Measurements from ENCODE around the gene SPHKAP.

SPHKAP gene

DNA sequence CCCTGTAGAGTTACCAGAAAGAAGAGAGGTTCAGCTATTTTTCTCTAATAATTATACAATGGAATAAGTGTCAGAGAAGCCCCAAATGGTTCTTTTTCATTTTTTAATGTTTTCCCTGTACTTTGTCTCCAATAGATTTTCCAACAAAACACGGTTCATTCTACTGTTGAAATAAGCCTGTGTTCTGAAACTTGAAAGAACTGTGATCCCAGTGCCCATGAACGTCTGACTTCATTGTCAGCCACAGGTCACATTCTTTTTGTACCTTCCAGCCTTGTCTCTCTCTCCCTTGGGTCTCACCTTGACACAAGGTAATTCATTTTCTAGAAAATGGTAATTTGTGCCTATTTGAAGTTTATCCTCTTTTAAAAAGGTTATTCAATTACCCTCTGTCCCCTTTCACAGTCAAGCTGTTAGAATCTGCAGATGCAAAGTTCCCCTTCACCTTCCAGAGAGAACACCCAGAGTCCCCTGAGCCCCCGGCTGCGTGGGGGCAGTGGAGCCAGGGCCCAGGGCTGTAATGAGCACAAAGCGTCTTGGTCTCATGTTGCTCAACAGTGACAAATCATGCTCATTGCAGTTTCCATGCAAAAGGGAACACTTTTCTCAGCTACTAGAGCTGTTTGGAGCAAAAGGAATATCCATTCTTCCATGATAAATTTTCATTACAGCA is 115.2 kb downstream of the SPHKAP start:
- 85% methylated on average over 5 of the region's 5 CpGs for WGBS

GRCh38 chr2:228065686-228066085 is 115.8 kb downstream of the SPHKAP start:
- 85% methylated on average over 2 of the region's 2 CpGs for WGBS

More for the DNA sequence above, 115.2 kb downstream of the SPHKAP start:
- no peak overlapping the region for H3K4me3 ChIP-seq (ENCODE audit: low read length)
- H3K9ac ChIP-seq (ENCODE audit: low read depth, low read length) = no peak overlapping the region
- no peak overlapping the region for H3K27ac ChIP-seq (ENCODE audit: low read depth, low read length)
- H3K9me3 ChIP-seq (ENCODE audit: insufficient read depth, low read depth, low read length) = no peaks in the 10 kb centered on the region
- H3K4me1 ChIP-seq (ENCODE audit: insufficient read depth, low read length) = no peaks in the 10 kb centered on the region
- no peaks in the 10 kb centered on the region for H3K36me3 ChIP-seq (ENCODE audit: insufficient read depth, low read length)
- no peaks in the 10 kb centered on the region for H3K27me3 ChIP-seq (ENCODE audit: insufficient read depth, low read length)

DNA sequence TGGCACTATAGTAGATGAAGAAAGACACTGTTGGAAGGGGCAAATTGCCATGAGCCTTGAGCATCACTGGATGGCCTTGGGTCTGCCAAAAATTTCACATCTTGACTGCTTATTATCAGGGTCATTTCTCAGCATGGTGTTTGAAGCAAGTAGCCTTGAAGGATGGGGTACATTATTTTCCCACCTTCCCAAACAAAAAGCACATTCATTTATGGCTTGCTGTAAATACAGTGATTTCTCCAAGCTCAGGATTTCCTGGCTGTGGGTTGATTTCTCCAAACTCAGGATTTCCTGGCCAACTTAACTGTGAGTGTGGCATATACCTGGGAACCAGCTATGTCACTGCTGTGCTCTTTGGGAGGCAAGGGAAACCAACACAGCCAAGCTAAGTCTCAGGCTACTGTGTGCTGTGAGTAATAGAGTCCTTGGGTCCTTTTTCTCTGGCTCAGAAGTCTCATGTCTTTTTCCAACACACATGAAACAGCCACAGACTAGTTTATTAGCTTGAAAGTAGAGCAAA is 116.6 kb downstream of the SPHKAP start:
- Histone ChIP-seq H3K9ac (ENCODE audit: low read depth, low read length) (no peak overlapping the region), H3K4me1 (ENCODE audit: insufficient read depth, low read length) (no peaks in the 10 kb centered on the region), H3K27ac (ENCODE audit: low read depth, low read length) (no peak overlapping the region), H3K27me3 (ENCODE audit: insufficient read depth, low read length) (no peaks in the 10 kb centered on the region), H3K4me3 (ENCODE audit: low read length) (no peak overlapping the region), H3K36me3 (ENCODE audit: insufficient read depth, low read length) (no peaks in the 10 kb centered on the region), H3K9me3 (ENCODE audit: insufficient read depth, low read depth, low read length) (no peaks in the 10 kb centered on the region)

More at GRCh38 chr2:228065686-228066085, 115.8 kb downstream of the SPHKAP start:
- H3K36me3 ChIP-seq (ENCODE audit: insufficient read depth, low read length) = no peaks in the 10 kb centered on the region
- no peak overlapping the region for H3K9ac ChIP-seq (ENCODE audit: low read depth, low read length)
- H3K27ac ChIP-seq (ENCODE audit: low read depth, low read length) = no peak overlapping the region
- no peaks in the 10 kb centered on the region for H3K4me1 ChIP-seq (ENCODE audit: insufficient read depth, low read length)
- H3K9me3 ChIP-seq (ENCODE audit: insufficient read depth, low read depth, low read length) = no peaks in the 10 kb centered on the region
- no peaks in the 10 kb centered on the region for H3K27me3 ChIP-seq (ENCODE audit: insufficient read depth, low read length)
- H3K4me3 ChIP-seq (ENCODE audit: low read length) = no peak overlapping the region

- Histone ChIP-seq H3K4me3 (ENCODE audit: low read length) (no peak overlapping the region), H3K27me3 (ENCODE audit: insufficient read depth, low read length) (no peaks in the 10 kb centered on the region), H3K4me1 (ENCODE audit: insufficient read depth, low read length) (no peaks in the 10 kb centered on the region), H3K9ac (ENCODE audit: low read depth, low read length) (no peak overlapping the region), H3K9me3 (ENCODE audit: insufficient read depth, low read depth, low read length) (no peaks in the 10 kb centered on the region), H3K36me3 (ENCODE audit: insufficient read depth, low read length) (no peaks in the 10 kb centered on the region), H3K27ac (ENCODE audit: low read depth, low read length) (no peak overlapping the region)
- WGBS = no CpG with 5 or more reads among the region's 4 CpGs
These were observed 117.5 kb downstream of the SPHKAP start for GRCh38 chr2:228064024-228064423.

- Histone ChIP-seq H3K27me3 (ENCODE audit: insufficient read depth, low read length) (no peaks in the 10 kb centered on the region), H3K9me3 (ENCODE audit: insufficient read depth, low read depth, low read length) (no peaks in the 10 kb centered on the region), H3K36me3 (ENCODE audit: insufficient read depth, low read length) (no peaks in the 10 kb centered on the region), H3K4me3 (ENCODE audit: low read length) (no peak overlapping the region), H3K9ac (ENCODE audit: low read depth, low read length) (no peak overlapping the region), H3K4me1 (ENCODE audit: insufficient read depth, low read length) (no peaks in the 10 kb centered on the region), H3K27ac (ENCODE audit: low read depth, low read length) (no peak overlapping the region)
- WGBS = 87% methylated on average over 1 of the region's 1 CpG
These were observed 117.9 kb downstream of the SPHKAP start for GRCh38 chr2:228063558-228063957.

DNA sequence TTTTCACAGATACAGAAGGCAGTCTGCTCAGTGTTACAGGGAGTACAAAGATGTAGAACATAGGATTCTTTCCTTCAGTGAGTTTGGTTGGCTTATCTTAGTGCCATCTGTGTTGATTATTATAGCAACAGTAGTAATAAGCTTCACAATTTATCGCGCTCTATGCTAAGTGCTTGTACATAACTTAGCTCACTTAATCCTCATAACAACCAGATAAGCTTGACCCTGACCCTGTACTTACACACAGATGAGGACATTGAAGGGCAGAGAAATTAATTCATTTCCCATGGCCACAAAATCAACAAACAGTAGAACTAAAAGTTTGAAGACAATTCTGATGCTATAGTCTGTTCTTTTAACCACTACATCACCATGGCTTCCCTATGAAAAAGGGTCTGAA is 121.8 kb downstream of the SPHKAP start:
- Histone ChIP-seq H3K9ac (ENCODE audit: low read depth, low read length) (no peak overlapping the region), H3K36me3 (ENCODE audit: insufficient read depth, low read length) (no peaks in the 10 kb centered on the region), H3K4me1 (ENCODE audit: insufficient read depth, low read length) (no peaks in the 10 kb centered on the region), H3K27ac (ENCODE audit: low read depth, low read length) (no peak overlapping the region), H3K27me3 (ENCODE audit: insufficient read depth, low read length) (no peaks in the 10 kb centered on the region), H3K4me3 (ENCODE audit: low read length) (no peak overlapping the region), H3K9me3 (ENCODE audit: insufficient read depth, low read depth, low read length) (no peaks in the 10 kb centered on the region)
- 96% methylated on average over 2 of the region's 2 CpGs for WGBS

DNA sequence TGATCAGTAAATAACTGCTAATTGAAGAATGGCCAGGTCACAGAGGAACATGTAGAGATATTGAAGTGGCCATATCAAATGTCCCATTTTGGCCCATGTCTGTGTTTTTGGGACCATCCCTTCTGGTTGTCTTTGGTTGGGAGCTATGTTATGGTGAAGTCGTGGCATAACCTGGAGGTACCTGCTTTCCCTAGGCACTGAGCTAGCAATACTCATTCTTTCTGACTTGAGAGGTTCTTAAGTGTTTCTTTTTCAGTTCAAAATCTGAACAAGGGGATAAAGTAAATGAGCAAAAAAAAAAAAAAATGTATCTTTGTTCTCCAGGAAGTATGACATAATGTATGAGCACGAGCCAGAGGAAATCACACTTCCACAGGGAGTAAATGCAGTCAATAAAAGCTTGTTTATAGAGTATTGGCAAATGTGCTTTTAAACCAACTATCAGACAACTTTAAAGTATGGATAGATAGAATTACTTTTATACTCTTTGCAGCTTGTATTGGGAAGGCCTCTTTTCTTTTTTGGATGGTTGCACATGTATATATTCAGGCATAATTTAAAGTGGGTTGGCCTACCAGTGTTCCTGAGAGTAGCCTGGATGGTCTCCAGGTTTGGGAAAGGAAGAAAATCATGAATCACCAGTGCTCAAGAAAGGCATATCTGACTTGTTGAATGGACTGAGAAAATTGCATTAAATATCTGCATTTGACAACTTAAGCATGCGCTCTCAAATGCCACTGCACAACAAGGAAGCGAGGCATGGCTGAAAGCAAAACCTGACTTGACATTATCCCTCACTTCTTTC is 125.0 kb downstream of the SPHKAP start:
- no peak overlapping the region for H3K4me3 ChIP-seq (ENCODE audit: low read length)
- no peak overlapping the region for H3K27ac ChIP-seq (ENCODE audit: low read depth, low read length)
- no peaks in the 10 kb centered on the region for H3K4me1 ChIP-seq (ENCODE audit: insufficient read depth, low read length)
- H3K9me3 ChIP-seq (ENCODE audit: insufficient read depth, low read depth, low read length) = no peaks in the 10 kb centered on the region
- H3K36me3 ChIP-seq (ENCODE audit: insufficient read depth, low read length) = no peaks in the 10 kb centered on the region
- 97% methylated on average over 3 of the region's 4 CpGs for WGBS
- no peaks in the 10 kb centered on the region for H3K27me3 ChIP-seq (ENCODE audit: insufficient read depth, low read length)
- no peak overlapping the region for H3K9ac ChIP-seq (ENCODE audit: low read depth, low read length)

DNA sequence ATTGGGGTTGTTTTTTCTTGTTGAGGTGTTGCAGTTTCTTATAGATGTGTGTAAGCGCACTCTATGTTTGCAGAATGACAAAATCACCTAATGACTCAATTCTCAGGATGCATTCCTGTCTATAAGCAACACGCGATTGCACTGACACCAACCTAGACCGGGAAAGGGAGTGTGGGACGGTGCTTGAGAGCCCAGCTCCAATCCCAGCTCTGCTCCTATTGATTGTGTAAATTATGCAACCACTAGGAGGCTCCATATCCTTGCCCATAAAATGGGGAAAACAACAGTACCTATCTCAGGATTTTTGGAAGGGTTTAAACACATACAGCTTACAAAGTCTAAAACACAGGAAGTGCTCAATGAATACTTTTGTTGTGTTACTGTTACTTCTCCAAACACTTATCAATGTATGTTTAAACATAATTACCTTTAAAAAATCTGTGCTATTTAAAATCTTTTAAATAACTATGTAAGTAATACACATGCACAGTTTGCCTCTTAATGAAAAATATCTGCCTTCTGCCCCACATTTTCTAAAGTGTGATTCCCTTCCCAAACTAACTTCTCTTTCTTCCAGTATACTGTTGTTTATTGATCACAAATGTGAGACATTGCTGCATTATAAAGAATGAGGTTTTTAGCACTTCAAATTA is 132.5 kb downstream of the SPHKAP start:
- H3K27ac ChIP-seq (ENCODE audit: low read depth, low read length) = no peak overlapping the region
- H3K9ac ChIP-seq (ENCODE audit: low read depth, low read length) = no peak overlapping the region
- no peaks in the 10 kb centered on the region for H3K9me3 ChIP-seq (ENCODE audit: insufficient read depth, low read depth, low read length)
- no peaks in the 10 kb centered on the region for H3K36me3 ChIP-seq (ENCODE audit: insufficient read depth, low read length)
- no peaks in the 10 kb centered on the region for H3K4me1 ChIP-seq (ENCODE audit: insufficient read depth, low read length)
- WGBS = 28% methylated on average over 5 of the region's 5 CpGs
- no peak overlapping the region for H3K4me3 ChIP-seq (ENCODE audit: low read length)
- H3K27me3 ChIP-seq (ENCODE audit: insufficient read depth, low read length) = no peaks in the 10 kb centered on the region

DNA sequence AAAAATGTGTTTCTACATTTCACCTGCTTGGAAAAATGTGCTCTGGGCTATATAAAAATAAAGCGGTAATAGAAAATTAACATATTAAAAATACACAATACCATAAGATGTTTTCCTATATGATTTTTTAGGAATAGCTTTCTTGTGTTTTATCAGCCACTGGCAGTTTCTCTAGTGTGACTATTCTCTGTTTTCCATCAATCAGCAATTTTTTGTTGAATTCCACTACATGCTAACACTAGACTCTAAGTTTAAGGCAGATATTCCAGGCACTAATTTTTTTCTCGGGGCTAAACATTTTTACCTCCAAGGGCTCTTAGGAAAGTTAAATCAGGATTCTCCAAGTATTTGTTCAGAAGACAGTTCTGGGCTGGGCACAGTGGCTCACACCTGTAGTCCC is 140.5 kb downstream of the SPHKAP start:
- H3K27ac ChIP-seq (ENCODE audit: low read depth, low read length) = no peak overlapping the region
- H3K9ac ChIP-seq (ENCODE audit: low read depth, low read length) = no peak overlapping the region
- H3K27me3 ChIP-seq (ENCODE audit: insufficient read depth, low read length) = no peaks in the 10 kb centered on the region
- no peaks in the 10 kb centered on the region for H3K36me3 ChIP-seq (ENCODE audit: insufficient read depth, low read length)
- H3K4me3 ChIP-seq (ENCODE audit: low read length) = no peak overlapping the region
- WGBS = 100% methylated on average over 1 of the region's 2 CpGs
- H3K4me1 ChIP-seq (ENCODE audit: insufficient read depth, low read length) = no peaks in the 10 kb centered on the region
- no peaks in the 10 kb centered on the region for H3K9me3 ChIP-seq (ENCODE audit: insufficient read depth, low read depth, low read length)

DNA sequence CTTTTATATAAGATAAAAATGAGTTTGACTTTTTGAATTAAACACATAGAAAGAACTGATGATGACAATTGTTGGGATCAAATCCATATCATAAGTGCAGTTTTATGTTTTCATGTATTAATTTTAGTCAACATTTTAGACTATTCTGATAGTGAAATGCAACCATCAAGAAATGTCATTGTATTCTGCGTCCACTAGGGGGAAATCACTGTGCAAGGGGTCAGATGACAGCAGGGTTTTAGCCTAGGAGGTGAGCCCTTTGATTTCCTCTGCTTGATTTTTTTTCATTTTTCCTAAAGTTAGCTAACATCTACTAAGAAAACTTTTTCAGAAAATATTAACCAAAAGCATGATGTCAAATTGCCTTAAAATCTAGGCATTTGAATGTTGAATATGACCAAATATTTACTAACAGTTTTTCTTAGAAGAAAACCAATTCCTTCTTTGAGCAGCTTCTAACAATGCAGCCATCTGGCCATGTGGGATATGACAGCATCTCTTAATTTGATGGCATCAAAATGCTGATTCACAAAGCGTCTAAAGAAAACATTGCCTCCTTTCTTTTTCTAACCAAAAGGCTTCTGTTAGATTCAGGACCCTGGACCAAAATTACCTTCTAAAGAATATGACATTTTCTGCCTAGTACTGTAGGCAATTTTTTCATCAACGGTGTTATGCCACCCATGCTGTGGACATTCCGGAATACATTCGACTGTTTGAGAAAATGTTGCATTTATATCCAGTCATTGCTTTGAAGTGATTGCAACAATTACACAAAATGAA is 141.5 kb downstream of the SPHKAP start:
- 71% methylated on average over 5 of the region's 5 CpGs for WGBS
- H3K36me3 ChIP-seq (ENCODE audit: insufficient read depth, low read length) = no peaks in the 10 kb centered on the region
- no peak overlapping the region for H3K4me3 ChIP-seq (ENCODE audit: low read length)
- no peak overlapping the region for H3K9ac ChIP-seq (ENCODE audit: low read depth, low read length)
- H3K27me3 ChIP-seq (ENCODE audit: insufficient read depth, low read length) = no peaks in the 10 kb centered on the region
- no peaks in the 10 kb centered on the region for H3K4me1 ChIP-seq (ENCODE audit: insufficient read depth, low read length)
- H3K27ac ChIP-seq (ENCODE audit: low read depth, low read length) = no peak overlapping the region
- no peaks in the 10 kb centered on the region for H3K9me3 ChIP-seq (ENCODE audit: insufficient read depth, low read depth, low read length)

Data from HUES64 (cell line).